ENCODE data around the gene PTN.

PTN gene

DNA sequence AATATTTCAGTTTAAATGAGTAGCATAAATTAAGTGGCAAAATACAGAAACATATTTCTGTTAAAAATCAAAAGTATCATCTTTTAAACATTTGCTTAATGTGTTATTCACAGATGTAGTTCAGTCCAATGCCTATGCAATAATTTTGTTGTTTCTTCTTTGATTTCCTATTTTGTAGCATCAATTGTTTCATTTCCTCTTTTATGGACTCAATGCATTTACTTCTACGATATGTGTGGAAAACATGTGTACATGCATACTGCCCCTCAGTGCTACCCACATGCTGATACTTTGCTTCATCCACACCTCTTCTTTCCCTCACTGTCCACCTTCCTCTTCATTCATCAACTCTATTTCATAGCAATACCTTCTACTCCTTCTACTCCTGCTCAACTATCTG is 108.1 kb downstream of the PTN start:
- no peak for TF ChIP-seq EZH2phosphoT487 (IDR thresholded peaks at IDR 0.05; ENCODE audit: borderline replicate concordance, low read length)
- TF ChIP-seq, protein P1, sequence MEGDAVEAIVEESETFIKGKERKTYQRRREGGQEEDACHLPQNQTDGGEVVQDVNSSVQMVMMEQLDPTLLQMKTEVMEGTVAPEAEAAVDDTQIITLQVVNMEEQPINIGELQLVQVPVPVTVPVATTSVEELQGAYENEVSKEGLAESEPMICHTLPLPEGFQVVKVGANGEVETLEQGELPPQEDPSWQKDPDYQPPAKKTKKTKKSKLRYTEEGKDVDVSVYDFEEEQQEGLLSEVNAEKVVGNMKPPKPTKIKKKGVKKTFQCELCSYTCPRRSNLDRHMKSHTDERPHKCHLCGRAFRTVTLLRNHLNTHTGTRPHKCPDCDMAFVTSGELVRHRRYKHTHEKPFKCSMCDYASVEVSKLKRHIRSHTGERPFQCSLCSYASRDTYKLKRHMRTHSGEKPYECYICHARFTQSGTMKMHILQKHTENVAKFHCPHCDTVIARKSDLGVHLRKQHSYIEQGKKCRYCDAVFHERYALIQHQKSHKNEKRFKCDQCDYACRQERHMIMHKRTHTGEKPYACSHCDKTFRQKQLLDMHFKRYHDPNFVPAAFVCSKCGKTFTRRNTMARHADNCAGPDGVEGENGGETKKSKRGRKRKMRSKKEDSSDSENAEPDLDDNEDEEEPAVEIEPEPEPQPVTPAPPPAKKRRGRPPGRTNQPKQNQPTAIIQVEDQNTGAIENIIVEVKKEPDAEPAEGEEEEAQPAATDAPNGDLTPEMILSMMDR (IDR thresholded peaks at IDR 0.05; ENCODE audit: low read depth, low read length, poor library complexity, severe bottlenecking), result no peak
- no peak overlapping the region for H3K27ac ChIP-seq (ENCODE audit: low read depth, low read length)
- no peak overlapping the region for H3K4me2 ChIP-seq (ENCODE audit: low read length)

DNA sequence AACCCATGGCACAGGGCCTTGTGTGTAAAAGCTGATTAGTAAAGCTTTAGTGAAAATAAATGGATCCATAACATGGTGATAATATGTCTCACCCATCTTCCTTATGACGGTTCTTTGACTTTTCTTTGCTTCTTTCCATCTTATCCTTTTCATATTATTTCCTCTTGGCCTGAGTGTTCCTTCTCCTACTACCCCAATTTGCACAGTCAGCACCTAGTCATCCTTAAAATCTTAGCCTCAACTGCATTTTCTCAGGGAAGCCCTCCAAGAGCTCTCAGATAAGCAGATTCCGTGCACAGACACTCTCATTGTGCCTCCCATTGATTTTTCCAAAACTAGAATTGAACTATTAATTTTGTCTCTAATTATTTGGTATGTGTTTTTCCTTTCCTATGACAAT is 112.4 kb downstream of the PTN start:
- Histone ChIP-seq H4K20me1 (ENCODE audit: control insufficient read depth, insufficient read depth, low read depth, low read length) (no peaks in the 10 kb centered on the region), H3F3A (ENCODE audit: control insufficient read depth, insufficient read depth) (no peaks in the 10 kb centered on the region), H3K4me1 (ENCODE audit: control insufficient read depth, low read length) (no peaks in the 10 kb centered on the region), H3K4me2 (ENCODE audit: low read length) (no peak overlapping the region), H3K4me3 (ENCODE audit: low read length) (no peak overlapping the region), H3K27me3 (ENCODE audit: control insufficient read depth, low read length) (no peaks in the 10 kb centered on the region), H3K27ac (ENCODE audit: low read depth, low read length) (no peak overlapping the region), H3K36me3 (ENCODE audit: control insufficient read depth, low read length) (no peaks in the 10 kb centered on the region), H3K79me2 (ENCODE audit: control insufficient read depth, low read length) (no peaks in the 10 kb centered on the region), H3K9me3 (ENCODE audit: control insufficient read depth, insufficient read depth, low read length) (no peaks in the 10 kb centered on the region; the same call in 1 of the 2 replicates), H3K9me2 (replicated peaks; ENCODE audit: control insufficient read depth, low read length) (no peaks in the 10 kb centered on the region)
- no peak for TF ChIP-seq EZH2phosphoT487 (IDR thresholded peaks at IDR 0.05; ENCODE audit: borderline replicate concordance, low read length)
- TF ChIP-seq, protein P1 (IDR thresholded peaks at IDR 0.05; ENCODE audit: low read depth, low read length, poor library complexity, severe bottlenecking), result no peak

More for the DNA sequence above, 108.1 kb downstream of the PTN start:
- Histone ChIP-seq H3K79me2 (ENCODE audit: control insufficient read depth, low read length) (no peaks in the 10 kb centered on the region), H3K4me3 (ENCODE audit: low read length) (no peak overlapping the region), H3K27me3 (ENCODE audit: control insufficient read depth, low read length) (no peaks in the 10 kb centered on the region), H3K4me1 (ENCODE audit: control insufficient read depth, low read length) (no peaks in the 10 kb centered on the region), H3K9me3 (ENCODE audit: control insufficient read depth, insufficient read depth, low read length) (no peaks in the 10 kb centered on the region), H3F3A (ENCODE audit: control insufficient read depth, insufficient read depth) (no peaks in the 10 kb centered on the region), H3K36me3 (ENCODE audit: control insufficient read depth, low read length) (no peaks in the 10 kb centered on the region), H3K9me2 (replicated peaks; ENCODE audit: control insufficient read depth, low read length) (no peaks in the 10 kb centered on the region), H4K20me1 (ENCODE audit: control insufficient read depth, insufficient read depth, low read depth, low read length) (no peaks in the 10 kb centered on the region)

DNA sequence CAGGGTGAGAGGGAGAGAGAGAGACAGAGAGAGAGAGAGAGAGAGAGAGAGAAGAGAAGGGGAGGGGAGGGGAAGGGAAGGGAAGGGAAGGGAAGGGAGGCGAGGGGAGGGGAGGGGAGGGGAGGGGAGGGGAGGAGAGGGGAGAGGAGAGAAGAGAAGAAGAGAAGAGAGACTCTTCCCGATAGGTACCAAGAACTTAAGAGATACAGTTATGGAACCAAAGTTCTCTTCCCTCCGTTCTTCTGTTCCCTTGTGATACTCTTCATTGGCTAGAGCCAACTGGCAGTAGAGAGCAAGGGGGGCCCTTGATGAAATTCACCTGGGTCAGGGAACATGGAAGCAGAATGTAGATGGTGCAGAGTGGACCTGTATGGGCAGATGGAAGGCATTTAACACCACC is 122.1 kb downstream of the PTN start:
- TF ChIP-seq, protein P1 (IDR thresholded peaks at IDR 0.05; ENCODE audit: low read depth, low read length, poor library complexity, severe bottlenecking), result no peak
- TF ChIP-seq EZH2phosphoT487 (IDR thresholded peaks at IDR 0.05; ENCODE audit: borderline replicate concordance, low read length), result no peak
- H3F3A ChIP-seq (ENCODE audit: control insufficient read depth, insufficient read depth), result no peaks in the 10 kb centered on the region
- no peaks in the 10 kb centered on the region for H3K9me2 ChIP-seq (replicated peaks; ENCODE audit: control insufficient read depth, low read length)
- H3K4me1 ChIP-seq (ENCODE audit: control insufficient read depth, low read length), result no peaks in the 10 kb centered on the region
- H3K9me3 ChIP-seq (ENCODE audit: control insufficient read depth, insufficient read depth, low read length), result no peaks in the 10 kb centered on the region
- no peaks in the 10 kb centered on the region for H4K20me1 ChIP-seq (ENCODE audit: control insufficient read depth, insufficient read depth, low read depth, low read length)
- H3K27me3 ChIP-seq (ENCODE audit: control insufficient read depth, low read length), result no peaks in the 10 kb centered on the region
- no peak overlapping the region for H3K27ac ChIP-seq (ENCODE audit: low read depth, low read length)
- H3K4me2 ChIP-seq (ENCODE audit: low read length), result no peak overlapping the region
- no peaks in the 10 kb centered on the region for H3K79me2 ChIP-seq (ENCODE audit: control insufficient read depth, low read length)
- no peak overlapping the region for H3K4me3 ChIP-seq (ENCODE audit: low read length)
- H3K36me3 ChIP-seq (ENCODE audit: control insufficient read depth, low read length), result no peaks in the 10 kb centered on the region
